Pancreas (tissue), 10 donors: ENCODE data around the gene KIF5B. TPM values are rescaled to one million over a fixed set of nuclear protein-coding genes. Genes with fewer than 3 reads are reported as not detected.
A peak's percentile ranks its signal among the peaks of the same experiment; 100 is the strongest.

Experiments used
- ATAC-seq, 4 donors: fragments of 200-7000 bp; cut with Tn5 transposase; one replicate each; pipeline versions ENCODE4 v1.8.0 to v1.9.1; 2020; ENCODE audit warnings: mild to moderate bottlenecking in 4 of 4, moderate library complexity in 4 of 4
- DNase-seq, 6 donors: peaks; one replicate each; pipeline ENCODE4 v3.0.0-alpha.2; 2020
- FAIRE-seq: peaks from 2 replicates; lab custom pipeline; 2012; peaks lifted over from hg19 to GRCh38; lab: Jason Lieb, UNC
- H3K27ac ChIP-seq, 4 donors: fragments of 200-600 bp; sonication (generic); 1 replicate in 3 of 4; 2 replicates in 1 of 4; pipeline versions ENCODE4 v1.5.0 to v1.8.0; 2020
- H3K27me3 ChIP-seq, 4 donors: fragments of 200-600 bp; one replicate each; pipeline ENCODE4 v1.8.0; 2021
- H3K36me3 ChIP-seq, 3 donors: fragments of 200-600 bp; sonication (generic) in 1 of 3; one replicate each; pipeline versions ENCODE4 v1.5.0 to v1.8.0; 2020 to 2021
- H3K4me1 ChIP-seq, 3 donors: fragments of 200-600 bp; one replicate each; pipeline ENCODE4 v1.8.0; 2021
- H3K4me3 ChIP-seq, 4 donors: fragments of 200-600 bp; sonication (generic) in 2 of 4; one replicate each; pipeline versions ENCODE4 v1.5.0 to v1.8.0; 2020 to 2021
- H3K9me3 ChIP-seq, 4 donors: fragments of 200-600 bp; one replicate each; pipeline ENCODE4 v1.8.0; 2021
- CTCF ChIP-seq, 4 donors: fragments of 200-600 bp; sonication (generic) in 3 of 4; IDR thresholded peaks; one replicate each; pipeline versions ENCODE4 v1.5.0 to v1.8.0; 2021; ENCODE audit warnings: antibody characterized with exemption in 4 of 4
- WGBS, 2 donors: extraction: QIAGEN DNeasy Blood & Tissue Kit; methylation state at CpG; one replicate each; pipeline ENCODE4 v1.1.7; 2013; 5-methylcytosine and 5-hydroxymethylcytosine counted together
- intact Hi-C, 3 donors: fragments of 100-400 bp; cut with DNase I; formaldehyde crosslinking; loops; one replicate each; pipeline versions ENCODE4 v1.11.1 to v1.14.2; 2022
- polyA plus RNA-seq, 2 donors: library from polyadenylated mRNA; stranded (reverse); fragments of 200-250 nt; gene quantifications; one replicate each; pipeline ENCODE4 v1.2.3, GENCODE V29; 2013
- total RNA-seq, 6 donors: library from RNA; stranded (reverse); fragmentation: NEBNext Ultra II Directional in 4 of 6; extraction: Animal tissue kit (Norgen Biotek cat#: 25700) in 4 of 6; gene quantifications; one replicate each; pipeline versions ENCODE4 v1.2.1 to v1.2.4, GENCODE V29; 2021 to 2023
- donor health status: healthy with polysubstance abuse.
- donor health status: DM: no; HTN: no; CAD: no; lungs with moderate emphysema.
- donor health status: DM: no; HTN: no; CAD: no.
- donor health status: control.
- donor health status: control.
- donor health status: Bipolar disorder and iron deficiency.
- donor health status: DM: yes; HTN: yes; CAD: no.
- donor health status: DM: no; HTN: no; CAD: no.
- donor health status: DM: no; HTN: no; CAD: no.
- donor health status: DM: yes; HTN: yes; CAD: no.

KIF5B gene
- total and polyA plus RNA-seq, 8 donors, result 17.2 to 48.3 (median 33.4) TPM

GRCh38 chr10:32015386-32015785 lies 40.8 kb downstream of the KIF5B start:
- Histone ChIP-seq H3K4me3 (no peak overlapping the region), H3K4me1 (no peaks in the 10 kb centered on the region), H3K27ac (no peak overlapping the region), H3K9me3 (no peaks in the 10 kb centered on the region), H3K36me3 (peaks cover 3 to 76% (median 56%) of the 10 kb centered on the region in 3 donors), H3K27me3 (no peaks in the 10 kb centered on the region)
- intact Hi-C loops, result no loop called here
- no peak for TF ChIP-seq CTCF (IDR thresholded peaks at IDR 0.05)
- DNase-seq (no peak), ATAC-seq (no peak), FAIRE-seq (no peak)
- 88 to 90% methylated on average over 5 of the region's 5 CpGs for WGBS, 2 donors

DNA sequence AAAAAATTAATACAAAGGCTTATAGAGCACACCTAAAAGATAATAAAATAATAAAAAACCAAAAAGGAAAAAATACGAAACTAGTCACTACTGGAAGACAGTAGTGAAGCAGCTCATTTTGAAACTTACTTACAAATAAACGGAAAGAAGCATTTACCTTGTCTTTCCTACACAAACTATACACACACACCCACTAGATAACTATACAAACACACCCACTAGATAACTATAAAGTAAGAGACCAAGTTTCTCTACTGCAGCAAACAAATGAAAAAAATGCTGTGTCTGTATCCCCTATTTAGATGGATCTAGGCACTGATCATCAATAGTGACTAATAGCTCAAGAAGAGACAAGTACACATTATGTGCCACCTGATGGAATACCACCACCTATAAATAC lies 49.2 kb downstream of the KIF5B start:
- TF ChIP-seq CTCF (IDR thresholded peaks at IDR 0.05), result no peak
- no peak for FAIRE-seq
- ATAC-seq, result no peak
- intact Hi-C loops, result no loop called here
- H3K36me3 ChIP-seq, result peaks cover 0 to 11% (median 0%) of the 10 kb centered on the region in 3 donors
- H3K27me3 ChIP-seq, result no peaks in the 10 kb centered on the region
- no peak for DNase-seq
- H3K9me3 ChIP-seq, result no peaks in the 10 kb centered on the region
- 55 to 68% methylated on average over 2 of the region's 2 CpGs for WGBS, 2 donors
- peaks cover 6 to 10% (median 7%) of the 10 kb centered on the region in 3 donors for H3K4me1 ChIP-seq
- no peak overlapping the region for H3K27ac ChIP-seq
- H3K4me3 ChIP-seq, result no peak overlapping the region

DNA sequence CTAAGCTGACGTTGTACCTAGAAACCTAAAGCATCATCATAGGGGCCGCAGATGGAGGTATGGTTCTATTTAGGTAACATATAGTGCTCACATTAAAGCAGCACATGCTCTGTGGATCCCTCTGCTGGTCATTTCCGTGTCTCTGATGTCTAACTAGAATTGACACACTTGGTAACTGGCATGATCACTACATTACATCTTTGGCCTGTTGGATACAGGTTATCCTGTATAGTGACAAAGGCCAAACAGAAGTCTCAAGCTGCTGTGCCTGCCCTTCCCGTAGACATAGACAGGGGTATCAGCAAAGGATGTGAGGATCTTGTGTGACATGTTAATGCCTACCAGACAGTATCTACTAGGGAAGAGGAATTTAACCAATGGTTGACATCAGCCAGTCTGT lies 51.2 kb downstream of the KIF5B start:
- Histone ChIP-seq H3K4me1 (peaks cover 6 to 10% (median 7%) of the 10 kb centered on the region in 3 donors), H3K27me3 (no peaks in the 10 kb centered on the region), H3K9me3 (no peaks in the 10 kb centered on the region), H3K4me3 (no peak overlapping the region), H3K36me3 (peaks cover 0 to 6% (median 0%) of the 10 kb centered on the region in 3 donors), H3K27ac (no peak overlapping the region)
- 59 to 60% methylated on average over 4 of the region's 4 CpGs for WGBS, 2 donors
- DNase-seq (peak in 1 of 6 donors; percentile 26), FAIRE-seq (no peak), ATAC-seq (peak; percentile 47 to 77 (median 68))
- intact Hi-C loops, result no loop called here
- TF ChIP-seq CTCF (IDR thresholded peaks at IDR 0.05), result peak in 2 of 4 donors; percentile 11 to 32

DNA sequence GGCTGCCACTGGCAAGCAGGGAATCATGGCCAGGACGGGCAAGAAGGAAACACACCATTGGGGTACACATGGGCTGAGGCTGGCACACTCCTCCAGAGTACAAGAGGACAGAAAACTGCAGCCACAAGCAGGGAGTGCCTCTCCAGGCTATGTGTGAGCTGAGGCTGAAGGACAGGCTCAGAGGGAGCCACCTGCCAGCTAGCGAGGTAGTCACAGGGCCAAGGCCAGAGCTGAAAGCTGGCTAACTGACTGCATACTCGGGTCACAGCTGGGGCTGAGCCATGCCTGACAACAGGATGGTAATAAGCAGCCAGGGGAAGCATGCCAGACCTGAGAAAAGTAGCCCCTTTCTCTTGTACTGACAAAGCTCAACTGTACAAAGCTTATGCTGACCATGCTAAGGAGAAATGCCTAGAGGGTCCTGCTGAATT lies 52.0 kb downstream of the KIF5B start:
- ATAC-seq, result peak; percentile 87 to 97 (median 90)
- Histone ChIP-seq H3K4me3 (no peak overlapping the region), H3K27ac (peak overlapping the region in 1 of 4 donors; percentile 17), H3K4me1 (peaks cover 6 to 10% (median 7%) of the 10 kb centered on the region in 3 donors), H3K36me3 (no peaks in the 10 kb centered on the region), H3K9me3 (no peaks in the 10 kb centered on the region), H3K27me3 (no peaks in the 10 kb centered on the region)
- intact Hi-C loops, result no loop called here
- FAIRE-seq, result no peak
- peak; percentile 64 to 79 (median 67) for DNase-seq
- WGBS, 2 donors, result 14 to 20% methylated on average over 3 of the region's 3 CpGs
- no peak for TF ChIP-seq CTCF (IDR thresholded peaks at IDR 0.05)

- DNase-seq, result no peak
- no peaks in the 10 kb centered on the region for H3K27me3 ChIP-seq
- TF ChIP-seq CTCF (IDR thresholded peaks at IDR 0.05), result no peak
- FAIRE-seq, result no peak
- no peak overlapping the region for H3K4me3 ChIP-seq
- no peak for ATAC-seq
- H3K36me3 ChIP-seq, result no peaks in the 10 kb centered on the region
- intact Hi-C loops, result no loop called here
- peaks cover 6 to 10% (median 7%) of the 10 kb centered on the region in 3 donors for H3K4me1 ChIP-seq
- H3K27ac ChIP-seq, result no peak overlapping the region
- no peaks in the 10 kb centered on the region for H3K9me3 ChIP-seq
- 73 to 91% methylated on average over 1 of the region's 1 CpG for WGBS, 2 donors
These were observed 53.7 kb downstream of the KIF5B start for GRCh38 chr10:32002531-32002930.
